MM.1S (cell line): ENCODE data around the gene IQSEC1.

Experiments used
- CTCF ChIP-seq: fragments of 300-600 bp; sonication (generic); IDR thresholded peaks from 2 replicates; pipeline ENCODE4 v1.5.1; 2016; ENCODE audit warnings: antibody characterized with exemption, low read length, mixed read lengths
- EZH2 ChIP-seq: fragments of 300-600 bp; sonication (generic); optimal IDR thresholded peaks from 2 replicates; pipeline ENCODE3; 2017; ENCODE audit warnings: low read depth, mild to moderate bottlenecking, antibody characterized with exemption, low read length, mixed read lengths
- EZH2phosphoT487 ChIP-seq: fragments of 300-600 bp; sonication (generic); IDR thresholded peaks from 2 replicates; pipeline ENCODE4 v1.6.1; 2018; ENCODE audit warnings: antibody characterized with exemption, low read length

GRCh38 chr3:13044496-13045240 is 28.6 kb downstream of the IQSEC1 start:
- TF ChIP-seq CTCF (no peak), EZH2phosphoT487 (no peak), EZH2 (no peak)
